Ishikawa (cell line): ENCODE data around the gene DIPK1B.

Experiments used
- CEBPB ChIP-seq: IDR thresholded peaks from 2 replicates; pipeline ENCODE4 v1.6.1; 2012
- EGR1 ChIP-seq: IDR thresholded peaks from 2 replicates; pipeline ENCODE4 v1.6.1; 2012
- RAD21 ChIP-seq: IDR thresholded peaks from 2 replicates; pipeline ENCODE4 v1.6.1; 2012; ENCODE audit warnings: low read depth
- TAF1 ChIP-seq: IDR thresholded peaks from 2 replicates; pipeline ENCODE4 v1.6.1; 2012; ENCODE audit warnings: low read depth, mild to moderate bottlenecking
- YY1 ChIP-seq: IDR thresholded peaks from 2 replicates; pipeline ENCODE4 v1.6.1; 2012; ENCODE audit warnings: low read depth
- TF ChIP-seq, protein P1 (sequence below): IDR thresholded peaks from 2 replicates; pipeline ENCODE4 v1.6.1; 2012
- TF ChIP-seq, protein P2 (sequence below): IDR thresholded peaks from 2 replicates; pipeline ENCODE4 v1.6.1; 2012; ENCODE audit warnings: low read depth, mild to moderate bottlenecking

DNA sequence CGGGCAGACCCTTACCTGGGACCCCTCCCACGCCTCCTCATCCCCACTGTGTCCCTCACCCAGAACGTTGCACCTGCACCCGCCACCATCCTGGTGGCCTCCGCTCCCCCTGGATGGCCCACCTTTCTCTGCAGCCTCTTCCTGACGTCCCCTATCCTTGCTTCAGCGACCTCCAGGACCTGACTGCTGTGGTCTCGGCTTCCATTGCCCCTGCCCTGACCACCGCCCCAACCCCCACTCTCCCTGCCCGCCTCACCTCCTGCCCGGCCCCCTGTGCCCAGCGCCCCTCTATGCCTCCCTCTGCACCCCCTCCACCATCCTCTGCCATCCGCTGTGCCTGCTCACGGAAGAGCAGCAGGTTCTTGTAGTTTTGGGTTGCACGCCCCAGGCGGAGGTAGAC is 28.1 kb downstream of the DIPK1B start:
- TF ChIP-seq YY1 (no peak), EGR1 (no peak), CEBPB (no peak), RAD21 (no peak), TAF1 (no peak)
- TF ChIP-seq, protein P1, sequence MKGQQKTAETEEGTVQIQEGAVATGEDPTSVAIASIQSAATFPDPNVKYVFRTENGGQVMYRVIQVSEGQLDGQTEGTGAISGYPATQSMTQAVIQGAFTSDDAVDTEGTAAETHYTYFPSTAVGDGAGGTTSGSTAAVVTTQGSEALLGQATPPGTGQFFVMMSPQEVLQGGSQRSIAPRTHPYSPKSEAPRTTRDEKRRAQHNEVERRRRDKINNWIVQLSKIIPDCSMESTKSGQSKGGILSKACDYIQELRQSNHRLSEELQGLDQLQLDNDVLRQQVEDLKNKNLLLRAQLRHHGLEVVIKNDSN: no peak
- TF ChIP-seq, protein P2, sequence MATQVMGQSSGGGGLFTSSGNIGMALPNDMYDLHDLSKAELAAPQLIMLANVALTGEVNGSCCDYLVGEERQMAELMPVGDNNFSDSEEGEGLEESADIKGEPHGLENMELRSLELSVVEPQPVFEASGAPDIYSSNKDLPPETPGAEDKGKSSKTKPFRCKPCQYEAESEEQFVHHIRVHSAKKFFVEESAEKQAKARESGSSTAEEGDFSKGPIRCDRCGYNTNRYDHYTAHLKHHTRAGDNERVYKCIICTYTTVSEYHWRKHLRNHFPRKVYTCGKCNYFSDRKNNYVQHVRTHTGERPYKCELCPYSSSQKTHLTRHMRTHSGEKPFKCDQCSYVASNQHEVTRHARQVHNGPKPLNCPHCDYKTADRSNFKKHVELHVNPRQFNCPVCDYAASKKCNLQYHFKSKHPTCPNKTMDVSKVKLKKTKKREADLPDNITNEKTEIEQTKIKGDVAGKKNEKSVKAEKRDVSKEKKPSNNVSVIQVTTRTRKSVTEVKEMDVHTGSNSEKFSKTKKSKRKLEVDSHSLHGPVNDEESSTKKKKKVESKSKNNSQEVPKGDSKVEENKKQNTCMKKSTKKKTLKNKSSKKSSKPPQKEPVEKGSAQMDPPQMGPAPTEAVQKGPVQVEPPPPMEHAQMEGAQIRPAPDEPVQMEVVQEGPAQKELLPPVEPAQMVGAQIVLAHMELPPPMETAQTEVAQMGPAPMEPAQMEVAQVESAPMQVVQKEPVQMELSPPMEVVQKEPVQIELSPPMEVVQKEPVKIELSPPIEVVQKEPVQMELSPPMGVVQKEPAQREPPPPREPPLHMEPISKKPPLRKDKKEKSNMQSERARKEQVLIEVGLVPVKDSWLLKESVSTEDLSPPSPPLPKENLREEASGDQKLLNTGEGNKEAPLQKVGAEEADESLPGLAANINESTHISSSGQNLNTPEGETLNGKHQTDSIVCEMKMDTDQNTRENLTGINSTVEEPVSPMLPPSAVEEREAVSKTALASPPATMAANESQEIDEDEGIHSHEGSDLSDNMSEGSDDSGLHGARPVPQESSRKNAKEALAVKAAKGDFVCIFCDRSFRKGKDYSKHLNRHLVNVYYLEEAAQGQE: no peak
